Smooth muscle cell (in vitro differentiated cells): ENCODE measurements around the gene ZNF518A. TPM values are rescaled to one million over a fixed set of nuclear protein-coding genes. Genes with fewer than 3 reads are reported as not detected.

ENCODE experiments used
- DNase-seq: peaks from one replicate; lab custom pipeline; 2025; ENCODE audit not compliant: unreplicated experiment; lab: John Stamatoyannopoulos, UW
- H2AFZ ChIP-seq: fragments of 200-600 bp; sonication (generic); 2 replicates; pipeline ENCODE4 v1.6.0; 2016; ENCODE audit warnings: antibody characterized with exemption, low read depth, mild to moderate bottlenecking
- H3F3A ChIP-seq: fragments of 200-600 bp; sonication (generic); 2 replicates; pipeline ENCODE4 v1.6.0; 2017; ENCODE audit warnings: antibody characterized with exemption, low read depth
- H3K27ac ChIP-seq: fragments of 200-600 bp; sonication (generic); 2 replicates; pipeline ENCODE4 v1.5.1; 2016; ENCODE audit warnings: low read depth, mild to moderate bottlenecking
- H3K27me3 ChIP-seq: fragments of 200-600 bp; sonication (generic); 2 replicates; pipeline ENCODE4 v1.6.1; 2016; ENCODE audit warnings: low read depth, mild to moderate bottlenecking
- H3K36me3 ChIP-seq: fragments of 200-600 bp; sonication (generic); 2 replicates; pipeline ENCODE4 v1.5.1; 2016; ENCODE audit warnings: low read depth
- H3K4me1 ChIP-seq: fragments of 200-600 bp; sonication (generic); 2 replicates; pipeline ENCODE4 v1.5.1; 2016; ENCODE audit warnings: low read depth
- H3K4me2 ChIP-seq: fragments of 200-600 bp; sonication (generic); 2 replicates; pipeline ENCODE4 v1.6.0; 2016; ENCODE audit warnings: mild to moderate bottlenecking
- H3K4me3 ChIP-seq: fragments of 200-600 bp; sonication (generic); 2 replicates; pipeline ENCODE4 v1.5.1; 2016; ENCODE audit warnings: mild to moderate bottlenecking
- H3K79me2 ChIP-seq: fragments of 200-600 bp; sonication (generic); 2 replicates; pipeline ENCODE4 v1.6.0; 2016; ENCODE audit warnings: low read depth, mild to moderate bottlenecking
- H3K9ac ChIP-seq: fragments of 200-600 bp; sonication (generic); 2 replicates; pipeline ENCODE4 v1.6.0; 2016; ENCODE audit warnings: low read depth
- H3K9me3 ChIP-seq: fragments of 200-600 bp; sonication (generic); replicated peaks from 2 replicates; pipeline ENCODE4 v1.5.1; 2016; ENCODE audit warnings: low read depth
- H4K20me1 ChIP-seq: fragments of 200-600 bp; sonication (generic); 2 replicates; pipeline ENCODE4 v1.6.0; 2016; ENCODE audit warnings: low read depth
- CTCF ChIP-seq: fragments of 200-600 bp; sonication (generic); IDR thresholded peaks from 2 replicates; pipeline ENCODE4 v1.5.1; 2017; ENCODE audit warnings: borderline replicate concordance, mild to moderate bottlenecking, antibody characterized with exemption; ENCODE audit not compliant: insufficient read depth, poor library complexity, severe bottlenecking
- WGBS: methylation state at CpG from one replicate; pipeline ENCODE4 v1.1.7; 2016; ENCODE audit warnings: low lambda C conversion rate; 5-methylcytosine and 5-hydroxymethylcytosine counted together
- polyA plus RNA-seq: library from polyadenylated mRNA; unstranded; fragments of >200 nt; fragmentation: Nextera tagmentation; extraction: Ambion mirVana; gene quantifications from 2 replicates; pipeline ENCODE4 v1.2.1, GENCODE V29; 2016
- total RNA-seq: library from RNA; depleted of rRNA; stranded (reverse); fragments of >200 nt; gene quantifications from 2 replicates; pipeline ENCODE4 v1.2.3, GENCODE V29; 2014

Gene ZNF518A, protein sequence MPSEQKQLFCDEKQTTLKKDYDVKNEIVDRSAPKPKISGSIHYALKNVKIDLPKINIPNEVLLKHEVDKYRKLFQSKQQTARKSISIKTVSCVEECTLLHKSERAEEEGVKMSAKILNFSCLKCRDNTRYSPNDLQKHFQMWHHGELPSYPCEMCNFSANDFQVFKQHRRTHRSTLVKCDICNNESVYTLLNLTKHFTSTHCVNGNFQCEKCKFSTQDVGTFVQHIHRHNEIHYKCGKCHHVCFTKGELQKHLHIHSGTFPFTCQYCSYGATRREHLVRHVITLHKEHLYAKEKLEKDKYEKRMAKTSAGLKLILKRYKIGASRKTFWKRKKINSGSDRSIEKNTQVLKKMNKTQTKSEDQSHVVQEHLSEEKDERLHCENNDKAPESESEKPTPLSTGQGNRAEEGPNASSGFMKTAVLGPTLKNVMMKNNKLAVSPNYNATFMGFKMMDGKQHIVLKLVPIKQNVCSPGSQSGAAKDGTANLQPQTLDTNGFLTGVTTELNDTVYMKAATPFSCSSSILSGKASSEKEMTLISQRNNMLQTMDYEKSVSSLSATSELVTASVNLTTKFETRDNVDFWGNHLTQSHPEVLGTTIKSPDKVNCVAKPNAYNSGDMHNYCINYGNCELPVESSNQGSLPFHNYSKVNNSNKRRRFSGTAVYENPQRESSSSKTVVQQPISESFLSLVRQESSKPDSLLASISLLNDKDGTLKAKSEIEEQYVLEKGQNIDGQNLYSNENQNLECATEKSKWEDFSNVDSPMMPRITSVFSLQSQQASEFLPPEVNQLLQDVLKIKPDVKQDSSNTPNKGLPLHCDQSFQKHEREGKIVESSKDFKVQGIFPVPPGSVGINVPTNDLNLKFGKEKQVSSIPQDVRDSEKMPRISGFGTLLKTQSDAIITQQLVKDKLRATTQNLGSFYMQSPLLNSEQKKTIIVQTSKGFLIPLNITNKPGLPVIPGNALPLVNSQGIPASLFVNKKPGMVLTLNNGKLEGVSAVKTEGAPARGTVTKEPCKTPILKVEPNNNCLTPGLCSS (N-terminal part only)
- 26.9 and 32.4 TPM in 2 replicates for total RNA-seq
- polyA plus RNA-seq, result 9.0 and 11.9 TPM in 2 replicates

DNA sequence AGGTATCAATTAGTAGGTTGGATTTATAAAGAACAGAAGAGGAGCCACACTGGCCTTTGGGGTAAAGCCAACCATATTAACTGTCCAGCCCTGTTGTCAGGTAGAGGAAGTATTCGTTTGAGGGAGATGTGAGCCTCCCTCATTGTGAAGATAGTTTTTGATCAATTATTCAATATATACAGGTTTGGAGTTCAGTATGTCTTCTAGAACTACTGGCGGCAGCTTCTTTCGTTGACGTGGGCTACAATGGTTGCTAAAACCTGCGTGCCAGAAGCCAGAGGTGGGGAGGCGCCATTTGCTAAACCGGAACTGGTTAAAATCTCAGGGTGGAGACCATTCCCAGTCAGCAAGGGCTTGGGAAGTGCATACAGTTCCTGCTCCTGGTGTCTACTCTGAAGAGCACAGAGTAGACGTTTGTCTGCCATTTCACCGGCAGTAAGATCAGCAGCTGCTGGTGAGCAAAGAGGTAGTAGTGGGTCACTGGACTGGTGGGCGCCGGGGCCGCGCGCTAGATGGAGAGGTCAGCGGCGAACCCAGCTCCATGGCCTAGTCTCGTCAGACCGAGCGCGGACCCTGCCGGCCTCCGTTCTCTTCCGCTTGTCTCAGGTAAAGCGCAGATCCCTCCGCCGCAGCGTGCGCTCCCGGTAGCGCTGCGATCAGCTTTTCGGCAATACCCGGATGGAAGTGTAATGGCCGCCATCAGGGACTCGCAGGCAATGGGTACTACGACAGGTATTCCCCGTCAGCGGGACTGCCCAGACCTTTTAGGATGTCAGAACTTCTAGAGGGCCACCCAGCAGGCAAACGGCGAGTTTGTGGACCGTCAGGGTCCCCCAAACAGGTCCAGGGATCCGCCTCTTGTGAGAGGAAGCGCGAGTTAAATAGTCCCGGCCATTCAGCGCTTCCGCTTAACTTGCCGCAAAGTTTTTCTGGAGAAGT, at the start of gene ZNF518A:
Gene ZNF518A, plus strand, starts transcription at position 911 of the 939 bp plus-strand sequence. CDS start 26,026 bp downstream, outside the sequence.
- H3K36me3 ChIP-seq, result peaks cover 10% of the 10 kb centered on the region
- H2AFZ ChIP-seq, result peak within 1 kb of the TSS; percentile 95
- H3K9me3 ChIP-seq, result no peaks in the 10 kb centered on the region
- WGBS, result 8% methylated on average over 48 of the region's 48 CpGs
- H3K9ac ChIP-seq, result peak within 1 kb of the TSS; percentile 93
- H3K4me3 ChIP-seq, result peak within 1 kb of the TSS; percentile 63
- peak within 1 kb of the TSS; percentile 96 for H3K27ac ChIP-seq
- peak; percentile 70 for DNase-seq
- peaks cover 15% of the 10 kb centered on the region for H3K27me3 ChIP-seq
- H4K20me1 ChIP-seq, result no peaks in the 10 kb centered on the region
- H3K4me2 ChIP-seq, result peak within 1 kb of the TSS; percentile 87
- H3K79me2 ChIP-seq, result peaks cover 18% of the 10 kb centered on the region
- peaks cover 26% of the 10 kb centered on the region for H3K4me1 ChIP-seq
- no peak for TF ChIP-seq CTCF
- no peaks in the 10 kb centered on the region for H3F3A ChIP-seq

- whole genome bisulfite sequencing, result 89% methylated on average over 2 of the region's 2 CpGs
- H2AFZ ChIP-seq, result no peak overlapping the region
- no peaks in the 10 kb centered on the region for H3K27me3 ChIP-seq
- no peak for TF ChIP-seq CTCF
- H3K27ac ChIP-seq, result no peak overlapping the region
- H3K4me2 ChIP-seq, result no peak overlapping the region
- H3K79me2 ChIP-seq, result no peaks in the 10 kb centered on the region
- no peaks in the 10 kb centered on the region for H3K4me1 ChIP-seq
- H3F3A ChIP-seq, result no peaks in the 10 kb centered on the region
- no peak overlapping the region for H3K4me3 ChIP-seq
- H3K36me3 ChIP-seq, result no peaks in the 10 kb centered on the region
- no peaks in the 10 kb centered on the region for H4K20me1 ChIP-seq
- no peak for DNase-seq
- H3K9me3 ChIP-seq, result no peaks in the 10 kb centered on the region
- H3K9ac ChIP-seq, result no peak overlapping the region
Observed at GRCh38 chr10:96082153-96082552, 47.9 kb upstream of the ZNF518A start.

DNA sequence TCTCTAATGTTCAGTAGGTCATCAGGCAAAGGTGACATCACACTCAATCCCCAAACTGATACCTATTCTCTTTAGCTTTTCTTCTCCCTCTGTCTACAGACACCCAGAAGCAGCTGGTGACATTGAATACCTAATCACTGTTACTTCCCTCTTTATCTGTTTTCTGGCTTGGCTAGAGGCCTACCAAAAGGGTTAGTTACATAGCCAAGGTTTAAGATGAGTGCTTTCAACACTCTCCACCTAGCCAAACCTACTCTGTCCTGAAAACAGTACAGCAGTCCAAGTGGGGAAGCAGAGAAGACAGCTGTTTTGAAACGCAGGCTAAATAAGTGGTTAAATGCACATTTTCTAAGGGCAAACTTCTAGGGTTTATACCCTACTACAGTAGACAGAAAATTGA, 47.3 kb upstream of the ZNF518A start:
- Histone ChIP-seq H3K36me3 (no peaks in the 10 kb centered on the region), H3K79me2 (no peaks in the 10 kb centered on the region), H4K20me1 (no peaks in the 10 kb centered on the region), H2AFZ (no peak overlapping the region), H3K9me3 (no peaks in the 10 kb centered on the region), H3K4me2 (no peak overlapping the region), H3K27me3 (no peaks in the 10 kb centered on the region), H3K4me1 (no peaks in the 10 kb centered on the region), H3K4me3 (no peak overlapping the region), H3K9ac (no peak overlapping the region), H3K27ac (no peak overlapping the region), H3F3A (no peaks in the 10 kb centered on the region)
- TF ChIP-seq CTCF, result no peak
- DNase-seq, result no peak
- WGBS, result 87% methylated on average over 1 of the region's 1 CpG
